Measurements from ENCODE around the gene CD37.

The CD37 gene

DNA sequence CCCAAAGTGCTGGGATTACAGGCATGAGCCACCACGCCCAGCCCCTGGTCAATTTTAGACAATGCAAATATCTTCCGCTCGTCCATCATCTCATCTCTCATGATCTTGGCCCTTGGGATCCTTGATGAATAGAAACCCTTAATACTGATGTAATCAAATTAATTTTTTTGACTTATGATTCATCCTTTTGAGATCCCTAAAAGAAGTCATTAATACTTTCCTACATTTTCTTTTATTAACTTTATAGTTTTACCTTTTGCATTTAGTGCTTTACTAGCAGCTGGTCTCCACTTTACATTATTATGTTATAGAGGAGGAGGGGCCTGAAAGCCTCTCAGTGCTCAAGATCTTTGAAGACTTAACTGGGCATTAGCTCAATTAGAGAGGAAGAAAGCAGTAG lies 45.2 kb downstream of the CD37 start:
- TF ChIP-seq, protein P1, sequence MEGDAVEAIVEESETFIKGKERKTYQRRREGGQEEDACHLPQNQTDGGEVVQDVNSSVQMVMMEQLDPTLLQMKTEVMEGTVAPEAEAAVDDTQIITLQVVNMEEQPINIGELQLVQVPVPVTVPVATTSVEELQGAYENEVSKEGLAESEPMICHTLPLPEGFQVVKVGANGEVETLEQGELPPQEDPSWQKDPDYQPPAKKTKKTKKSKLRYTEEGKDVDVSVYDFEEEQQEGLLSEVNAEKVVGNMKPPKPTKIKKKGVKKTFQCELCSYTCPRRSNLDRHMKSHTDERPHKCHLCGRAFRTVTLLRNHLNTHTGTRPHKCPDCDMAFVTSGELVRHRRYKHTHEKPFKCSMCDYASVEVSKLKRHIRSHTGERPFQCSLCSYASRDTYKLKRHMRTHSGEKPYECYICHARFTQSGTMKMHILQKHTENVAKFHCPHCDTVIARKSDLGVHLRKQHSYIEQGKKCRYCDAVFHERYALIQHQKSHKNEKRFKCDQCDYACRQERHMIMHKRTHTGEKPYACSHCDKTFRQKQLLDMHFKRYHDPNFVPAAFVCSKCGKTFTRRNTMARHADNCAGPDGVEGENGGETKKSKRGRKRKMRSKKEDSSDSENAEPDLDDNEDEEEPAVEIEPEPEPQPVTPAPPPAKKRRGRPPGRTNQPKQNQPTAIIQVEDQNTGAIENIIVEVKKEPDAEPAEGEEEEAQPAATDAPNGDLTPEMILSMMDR (IDR thresholded peaks at IDR 0.05; ENCODE audit: low read depth, low read length), result no peak
- DNase-seq (ENCODE audit: extremely low read depth, low read depth), result no peak

DNA sequence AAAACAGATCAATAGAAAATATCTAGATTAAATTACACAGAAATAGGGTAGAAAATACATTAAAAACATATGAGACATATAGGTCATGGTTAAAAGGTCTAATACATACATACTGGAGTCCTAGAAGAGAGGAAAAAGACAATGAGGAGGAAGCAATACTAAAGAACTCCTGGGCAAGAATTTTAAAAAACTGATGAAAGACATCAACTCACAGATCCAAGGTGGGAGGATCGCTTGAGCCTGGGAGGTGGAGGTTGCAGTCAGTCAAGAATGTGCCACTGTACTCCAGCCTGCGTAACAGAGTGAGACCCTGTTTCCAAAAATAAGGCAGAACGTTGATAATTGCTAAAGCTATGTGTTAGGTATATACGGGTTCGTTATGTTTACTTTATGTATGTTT lies 47.4 kb downstream of the CD37 start:
- TF ChIP-seq, protein P1 (IDR thresholded peaks at IDR 0.05; ENCODE audit: low read depth, low read length), result no peak
- DNase-seq (ENCODE audit: extremely low read depth, low read depth), result no peak

DNA sequence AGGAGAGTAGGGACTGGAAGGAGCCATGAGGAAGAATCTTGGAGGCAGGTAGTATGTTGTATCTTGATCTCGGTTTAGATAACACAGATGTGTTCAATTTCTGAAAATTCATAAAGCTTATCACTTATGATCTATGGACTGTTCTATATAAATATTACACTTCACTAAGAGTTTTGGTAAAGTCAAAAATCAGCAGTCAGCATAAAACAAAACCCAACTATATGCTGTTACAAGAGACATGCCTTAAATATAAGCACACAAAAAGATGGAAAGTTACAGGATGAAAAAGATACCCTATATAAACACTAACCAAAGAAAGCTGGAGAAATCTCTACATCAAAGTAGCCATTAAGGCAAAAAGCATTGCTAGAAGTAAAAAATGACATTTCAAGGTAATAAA lies 48.4 kb downstream of the CD37 start:
- no peak for DNase-seq (ENCODE audit: extremely low read depth, low read depth)
- TF ChIP-seq, protein P1 (IDR thresholded peaks at IDR 0.05; ENCODE audit: low read depth, low read length), result no peak

DNA sequence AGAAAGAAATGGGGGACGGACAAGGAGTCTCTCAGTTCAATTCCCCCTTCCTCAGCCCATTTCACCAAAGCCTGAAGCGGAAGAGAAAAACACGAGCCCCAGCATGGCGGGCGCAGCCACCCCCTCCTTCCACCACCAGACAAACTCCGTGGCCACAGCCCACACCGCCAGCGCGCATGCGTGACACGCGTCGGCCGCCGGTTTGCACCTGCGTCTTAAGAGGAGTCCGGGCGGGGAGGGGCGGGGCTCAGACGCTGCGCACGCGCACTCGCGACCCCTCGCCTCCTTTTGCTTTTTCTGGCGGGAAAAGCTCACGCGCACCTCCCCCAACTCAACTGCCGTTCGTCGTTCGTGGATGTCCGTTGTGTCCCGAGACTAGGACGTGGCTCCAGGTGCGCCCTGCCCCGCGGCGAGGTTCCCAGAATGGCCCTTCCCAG lies 52.7 kb downstream of the CD37 start, which contains the start of gene KASH5:
Gene KASH5 (plus strand): TSS at position 314 of the 437 bp plus-strand sequence. CDS start 2,635 bp downstream, outside the sequence.
- TF ChIP-seq, protein P1 (IDR thresholded peaks at IDR 0.05; ENCODE audit: low read depth, low read length), result no peak
- DNase-seq (ENCODE audit: extremely low read depth, low read depth), result no peak

DNA sequence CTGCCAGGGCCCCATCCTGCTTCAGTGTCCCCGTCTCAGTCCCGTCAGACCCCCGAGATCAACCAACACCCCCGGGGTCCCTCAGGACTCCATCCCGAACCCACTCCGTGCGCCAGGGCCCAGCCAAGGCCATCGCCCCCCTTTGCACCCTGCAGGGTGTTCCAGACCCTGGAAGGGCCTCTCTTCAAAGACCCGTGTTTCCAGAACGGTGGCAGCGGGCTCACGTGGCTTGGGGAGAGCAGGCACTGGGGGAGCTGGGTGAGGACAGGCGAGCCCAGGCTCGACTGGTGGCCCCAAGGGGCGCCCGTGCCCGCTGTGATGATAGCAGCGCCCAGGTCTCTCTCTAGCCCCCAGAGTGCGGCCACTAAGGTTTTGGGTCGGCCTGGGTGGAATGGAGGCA lies 54.2 kb downstream of the CD37 start:
- no peak for DNase-seq (ENCODE audit: extremely low read depth, low read depth)
- TF ChIP-seq, protein P1 (IDR thresholded peaks at IDR 0.05; ENCODE audit: low read depth, low read length), result no peak
